Measurements from ENCODE around the gene MACROD2. TPM values are rescaled to one million over a fixed set of nuclear protein-coding genes. Genes with fewer than 3 reads are reported as not detected.

MACROD2 gene
- total and polyA plus RNA-seq, 7 donors: 0.20 to 4.8 (median 0.87) TPM

- DNase-seq (no peak), ATAC-seq (no peak)
- Histone ChIP-seq H3K9me3 (no peaks in the 10 kb centered on the region), H3K27me3 (ENCODE audit: insufficient read depth in 3 of 3, low read length in 2 of 3) (no peaks in the 10 kb centered on the region), H3K4me1 (no peaks in the 10 kb centered on the region), H3K4me3 (no peak overlapping the region), H3K36me3 (ENCODE audit: insufficient read depth in 1 of 2, low read depth in 1 of 2) (no peaks in the 10 kb centered on the region), H3K27ac (no peak overlapping the region)
- intact Hi-C loops (cut with DNase I): no loop called here
- TF ChIP-seq CTCF (IDR thresholded peaks at IDR 0.05): no peak
Observed at GRCh38 chr20:14882846-14883245, 887.5 kb downstream of the MACROD2 start.

- no peak overlapping the region for H3K4me3 ChIP-seq
- H3K9me3 ChIP-seq: no peaks in the 10 kb centered on the region
- H3K4me1 ChIP-seq: no peaks in the 10 kb centered on the region
- no peak for ATAC-seq
- H3K27me3 ChIP-seq (ENCODE audit: insufficient read depth in 3 of 3, low read length in 2 of 3): no peaks in the 10 kb centered on the region
- intact Hi-C loops (cut with DNase I): no loop called here
- WGBS, 3 donors: 34 to 67% (median 48%) methylated on average over 1 of the region's 1 CpG
- DNase-seq: no peak
- H3K27ac ChIP-seq: no peak overlapping the region
- no peaks in the 10 kb centered on the region for H3K36me3 ChIP-seq (ENCODE audit: insufficient read depth in 1 of 2, low read depth in 1 of 2)
- TF ChIP-seq CTCF (IDR thresholded peaks at IDR 0.05): no peak
Observed at GRCh38 chr20:14883324-14883723, 888.0 kb downstream of the MACROD2 start.

GRCh38 chr20:14885661-14886060 lies 890.3 kb downstream of the MACROD2 start:
- DNase-seq (no peak), ATAC-seq (no peak)
- Histone ChIP-seq H3K9me3 (no peaks in the 10 kb centered on the region), H3K27me3 (ENCODE audit: insufficient read depth in 3 of 3, low read length in 2 of 3) (no peaks in the 10 kb centered on the region), H3K4me1 (no peaks in the 10 kb centered on the region), H3K4me3 (no peak overlapping the region), H3K36me3 (ENCODE audit: insufficient read depth in 1 of 2, low read depth in 1 of 2) (no peaks in the 10 kb centered on the region), H3K27ac (no peak overlapping the region)
- TF ChIP-seq CTCF (IDR thresholded peaks at IDR 0.05): no peak
- WGBS, 3 donors: 85 to 94% (median 89%) methylated on average over 1 of the region's 1 CpG
- intact Hi-C loops (cut with DNase I): no loop called here

- H3K27ac ChIP-seq: no peak overlapping the region
- DNase-seq (no peak), ATAC-seq (no peak)
- no peak overlapping the region for H3K4me3 ChIP-seq
- no peaks in the 10 kb centered on the region for H3K4me1 ChIP-seq
- no peak for TF ChIP-seq CTCF (IDR thresholded peaks at IDR 0.05)
- intact Hi-C loops (cut with DNase I): no loop called here
- H3K9me3 ChIP-seq: no peaks in the 10 kb centered on the region
- 65 to 82% (median 81%) methylated on average over 3 of the region's 3 CpGs for WGBS, 3 donors
- H3K36me3 ChIP-seq (ENCODE audit: insufficient read depth in 1 of 2, low read depth in 1 of 2): no peaks in the 10 kb centered on the region
- no peaks in the 10 kb centered on the region for H3K27me3 ChIP-seq (ENCODE audit: insufficient read depth in 3 of 3, low read length in 2 of 3)
Observed at GRCh38 chr20:14888134-14888533, 892.8 kb downstream of the MACROD2 start.

GRCh38 chr20:14889496-14890255 lies 894.4 kb downstream of the MACROD2 start:
- Histone ChIP-seq H3K9me3 (no peaks in the 10 kb centered on the region), H3K27me3 (ENCODE audit: insufficient read depth in 3 of 3, low read length in 2 of 3) (no peaks in the 10 kb centered on the region), H3K27ac (no peak overlapping the region), H3K4me1 (no peaks in the 10 kb centered on the region), H3K36me3 (ENCODE audit: insufficient read depth in 1 of 2, low read depth in 1 of 2) (no peaks in the 10 kb centered on the region), H3K4me3 (no peak overlapping the region)
- DNase-seq (no peak), ATAC-seq (no peak)
- intact Hi-C loops (cut with DNase I): no loop called here
- TF ChIP-seq CTCF (IDR thresholded peaks at IDR 0.05): no peak
- WGBS, 3 donors: 67 to 76% (median 75%) methylated on average over 5 of the region's 5 CpGs

All from psoas muscle (tissue), 8 donors.